ENCODE measurements around the gene PAM.

DNA sequence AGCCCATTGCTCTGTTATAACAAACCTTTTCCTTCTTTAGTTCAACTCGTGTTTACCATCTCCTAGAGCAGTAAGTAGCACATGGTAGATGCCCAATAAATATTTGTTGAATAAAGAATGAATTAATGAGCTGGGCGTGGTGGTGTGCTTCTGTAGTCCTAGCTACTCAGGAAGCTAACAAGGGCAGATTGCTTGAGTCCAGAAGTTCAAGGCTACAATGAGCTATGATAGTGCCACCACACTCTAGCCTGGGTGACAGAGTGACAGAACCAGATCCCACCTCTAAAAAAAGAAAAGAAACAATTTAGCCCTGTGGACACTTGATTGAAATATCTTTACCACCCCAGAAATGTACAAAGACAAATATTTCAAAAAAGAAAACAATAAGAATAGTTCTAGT is 14.6 kb upstream of the PAM start:
- TF ChIP-seq SP1 (IDR thresholded peaks at IDR 0.05) (no peak), JUND (IDR thresholded peaks at IDR 0.05) (no peak), TAF1 (conservative IDR thresholded peaks at IDR 0.05) (no peak), GABPA (IDR thresholded peaks at IDR 0.05 in 1 of 2, conservative IDR thresholded peaks at IDR 0.05 in 1 of 2) (no peak), RAD21 (IDR thresholded peaks at IDR 0.05) (no peak), RXRA (IDR thresholded peaks at IDR 0.05) (no peak), YY1 (IDR thresholded peaks at IDR 0.05) (no peak), HNF4G (IDR thresholded peaks at IDR 0.05) (no peak)
- TF ChIP-seq, protein P1, sequence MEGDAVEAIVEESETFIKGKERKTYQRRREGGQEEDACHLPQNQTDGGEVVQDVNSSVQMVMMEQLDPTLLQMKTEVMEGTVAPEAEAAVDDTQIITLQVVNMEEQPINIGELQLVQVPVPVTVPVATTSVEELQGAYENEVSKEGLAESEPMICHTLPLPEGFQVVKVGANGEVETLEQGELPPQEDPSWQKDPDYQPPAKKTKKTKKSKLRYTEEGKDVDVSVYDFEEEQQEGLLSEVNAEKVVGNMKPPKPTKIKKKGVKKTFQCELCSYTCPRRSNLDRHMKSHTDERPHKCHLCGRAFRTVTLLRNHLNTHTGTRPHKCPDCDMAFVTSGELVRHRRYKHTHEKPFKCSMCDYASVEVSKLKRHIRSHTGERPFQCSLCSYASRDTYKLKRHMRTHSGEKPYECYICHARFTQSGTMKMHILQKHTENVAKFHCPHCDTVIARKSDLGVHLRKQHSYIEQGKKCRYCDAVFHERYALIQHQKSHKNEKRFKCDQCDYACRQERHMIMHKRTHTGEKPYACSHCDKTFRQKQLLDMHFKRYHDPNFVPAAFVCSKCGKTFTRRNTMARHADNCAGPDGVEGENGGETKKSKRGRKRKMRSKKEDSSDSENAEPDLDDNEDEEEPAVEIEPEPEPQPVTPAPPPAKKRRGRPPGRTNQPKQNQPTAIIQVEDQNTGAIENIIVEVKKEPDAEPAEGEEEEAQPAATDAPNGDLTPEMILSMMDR (IDR thresholded peaks at IDR 0.05; ENCODE audit: low read depth, low read length, missing input control): no peak
- TF ChIP-seq, protein P2, sequence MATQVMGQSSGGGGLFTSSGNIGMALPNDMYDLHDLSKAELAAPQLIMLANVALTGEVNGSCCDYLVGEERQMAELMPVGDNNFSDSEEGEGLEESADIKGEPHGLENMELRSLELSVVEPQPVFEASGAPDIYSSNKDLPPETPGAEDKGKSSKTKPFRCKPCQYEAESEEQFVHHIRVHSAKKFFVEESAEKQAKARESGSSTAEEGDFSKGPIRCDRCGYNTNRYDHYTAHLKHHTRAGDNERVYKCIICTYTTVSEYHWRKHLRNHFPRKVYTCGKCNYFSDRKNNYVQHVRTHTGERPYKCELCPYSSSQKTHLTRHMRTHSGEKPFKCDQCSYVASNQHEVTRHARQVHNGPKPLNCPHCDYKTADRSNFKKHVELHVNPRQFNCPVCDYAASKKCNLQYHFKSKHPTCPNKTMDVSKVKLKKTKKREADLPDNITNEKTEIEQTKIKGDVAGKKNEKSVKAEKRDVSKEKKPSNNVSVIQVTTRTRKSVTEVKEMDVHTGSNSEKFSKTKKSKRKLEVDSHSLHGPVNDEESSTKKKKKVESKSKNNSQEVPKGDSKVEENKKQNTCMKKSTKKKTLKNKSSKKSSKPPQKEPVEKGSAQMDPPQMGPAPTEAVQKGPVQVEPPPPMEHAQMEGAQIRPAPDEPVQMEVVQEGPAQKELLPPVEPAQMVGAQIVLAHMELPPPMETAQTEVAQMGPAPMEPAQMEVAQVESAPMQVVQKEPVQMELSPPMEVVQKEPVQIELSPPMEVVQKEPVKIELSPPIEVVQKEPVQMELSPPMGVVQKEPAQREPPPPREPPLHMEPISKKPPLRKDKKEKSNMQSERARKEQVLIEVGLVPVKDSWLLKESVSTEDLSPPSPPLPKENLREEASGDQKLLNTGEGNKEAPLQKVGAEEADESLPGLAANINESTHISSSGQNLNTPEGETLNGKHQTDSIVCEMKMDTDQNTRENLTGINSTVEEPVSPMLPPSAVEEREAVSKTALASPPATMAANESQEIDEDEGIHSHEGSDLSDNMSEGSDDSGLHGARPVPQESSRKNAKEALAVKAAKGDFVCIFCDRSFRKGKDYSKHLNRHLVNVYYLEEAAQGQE (IDR thresholded peaks at IDR 0.05): no peak
